HEK293 (cell line): ENCODE measurements around the gene M1AP.

Source experiments
- ATF2 ChIP-seq: fragments of 450-650 bp; formaldehyde crosslinking; IDR thresholded peaks from 2 replicates; pipeline ENCODE4 v1.5.1; 2016; ENCODE audit warnings: missing biosample characterization, missing genetic modification characterization, low read depth
- CTCF ChIP-seq: fragments of 450-650 bp; formaldehyde crosslinking; IDR thresholded peaks from 2 replicates; pipeline ENCODE4 v1.5.1; 2016; ENCODE audit warnings: missing biosample characterization, missing genetic modification characterization
- GLIS2 ChIP-seq: fragments of 450-650 bp; formaldehyde crosslinking; IDR thresholded peaks from 2 replicates; pipeline ENCODE4 v1.5.1; 2016; ENCODE audit warnings: missing biosample characterization, missing genetic modification characterization
- KLF16 ChIP-seq: fragments of 450-650 bp; formaldehyde crosslinking; IDR thresholded peaks from 2 replicates; pipeline ENCODE4 v1.5.1; 2017; ENCODE audit warnings: missing biosample characterization, missing genetic modification characterization
- YY1 ChIP-seq: fragments of 450-650 bp; formaldehyde crosslinking; IDR thresholded peaks from 2 replicates; pipeline ENCODE4 v1.5.1; 2018; ENCODE audit warnings: missing biosample characterization, missing genetic modification characterization
- ZBTB20 ChIP-seq: fragments of 450-650 bp; formaldehyde crosslinking; IDR thresholded peaks from 2 replicates; pipeline ENCODE4 v1.5.1; 2016; ENCODE audit warnings: missing biosample characterization, missing genetic modification characterization
- ZBTB48 ChIP-seq: fragments of 450-650 bp; formaldehyde crosslinking; IDR thresholded peaks from 2 replicates; pipeline ENCODE4 v1.5.1; 2016; ENCODE audit warnings: missing biosample characterization, missing genetic modification characterization
- ZFP37 ChIP-seq: fragments of 450-650 bp; formaldehyde crosslinking; IDR thresholded peaks from 2 replicates; pipeline ENCODE4 v1.5.1; 2016; ENCODE audit warnings: missing biosample characterization, missing genetic modification characterization
- ZNF140 ChIP-seq: fragments of 450-650 bp; formaldehyde crosslinking; IDR thresholded peaks from 2 replicates; pipeline ENCODE4 v1.5.1; 2016; ENCODE audit warnings: missing biosample characterization, missing genetic modification characterization
- ZSCAN30 ChIP-seq: fragments of 450-650 bp; IDR thresholded peaks from 2 replicates; pipeline ENCODE4 v1.5.1; 2018; ENCODE audit warnings: missing biosample characterization, mild to moderate bottlenecking, missing genetic modification characterization, moderate library complexity

DNA sequence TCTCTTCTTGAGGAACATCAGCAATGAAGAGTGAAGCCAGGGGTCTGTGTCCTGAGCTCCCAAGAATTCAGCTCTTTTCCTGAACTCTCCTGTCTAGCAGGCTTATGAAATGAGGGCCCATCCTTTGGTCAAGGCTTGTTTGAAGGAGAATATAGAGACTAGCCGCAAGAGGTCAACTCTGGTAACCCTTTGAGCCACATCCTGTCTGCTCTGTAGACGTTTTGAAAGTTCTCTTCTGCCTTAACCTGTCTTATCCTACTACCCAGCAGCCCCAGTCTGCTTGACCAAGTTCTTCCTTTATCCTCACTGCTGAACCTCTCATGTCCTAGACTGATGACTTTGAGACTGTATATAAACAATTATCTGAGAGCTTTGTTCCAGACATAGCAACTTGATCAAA is 11.3 kb upstream of the M1AP start:
- no peak for TF ChIP-seq CTCF (tag by site-specific recombination)
- no peak for TF ChIP-seq ZNF140 (tag by site-specific recombination)
- no peak for TF ChIP-seq ZBTB48 (tag by site-specific recombination)
- TF ChIP-seq KLF16 (tag by site-specific recombination), result no peak
- TF ChIP-seq ZFP37 (tag by site-specific recombination), result no peak
- TF ChIP-seq YY1 (tag by site-specific recombination), result no peak
- no peak for TF ChIP-seq ZSCAN30 (tag by site-specific recombination)
- no peak for TF ChIP-seq ATF2 (tag by site-specific recombination)
- no peak for TF ChIP-seq ZBTB20 (tag by site-specific recombination)
- TF ChIP-seq GLIS2 (tag by site-specific recombination), result no peak
